Neural cell (in vitro differentiated cells): Measurements from ENCODE around the gene AMT. TPM values are rescaled to one million over a fixed set of nuclear protein-coding genes. Genes with fewer than 3 reads are reported as not detected.

Experiments used
- H2AFZ ChIP-seq: fragments of 200-600, 300-800 bp; sonication (generic), shearing (Covaris generic); 2 replicates; pipeline ENCODE4 v1.6.0; 2014; ENCODE audit warnings: low read depth, mild to moderate bottlenecking, antibody characterized with exemption, low read length, moderate library complexity
- H3F3A ChIP-seq: fragments of 200-600 bp; shearing (Covaris generic); 2 replicates; pipeline ENCODE4 v1.6.1; 2016; ENCODE audit warnings: mild to moderate bottlenecking, moderate library complexity, mixed read lengths, antibody characterized with exemption, low read length; ENCODE audit not compliant: insufficient read depth, poor library complexity, severe bottlenecking
- H3K27ac ChIP-seq: fragments of 200-600, 300-800 bp; sonication (generic), shearing (Covaris generic); 2 replicates; pipeline ENCODE4 v1.5.1; 2014; ENCODE audit warnings: mild to moderate bottlenecking, low read length, moderate library complexity
- H3K27me3 ChIP-seq: fragments of 300-800, 200-600 bp; sonication (generic), shearing (Covaris generic); 2 replicates; pipeline ENCODE4 v1.6.0; 2014; ENCODE audit warnings: mild to moderate bottlenecking, low read depth, low read length, moderate library complexity; ENCODE audit not compliant: insufficient read depth
- H3K36me3 ChIP-seq: fragments of 300-800, 200-600 bp; sonication (generic), shearing (Covaris generic); 2 replicates; pipeline ENCODE4 v1.5.1; 2014; ENCODE audit warnings: mild to moderate bottlenecking, antibody characterized with exemption, low read length, moderate library complexity; ENCODE audit not compliant: insufficient read depth
- H3K4me2 ChIP-seq: fragments of 300-800, 200-600 bp; sonication (generic), shearing (Covaris generic); 2 replicates; pipeline ENCODE4 v1.6.0; 2014; ENCODE audit warnings: mild to moderate bottlenecking, low read length
- H3K4me3 ChIP-seq: fragments of 300-800, 200-600 bp; sonication (generic), shearing (Covaris generic); 2 replicates; pipeline ENCODE4 v1.5.1; 2014; ENCODE audit warnings: mild to moderate bottlenecking, low read length, moderate library complexity
- H3K79me2 ChIP-seq: fragments of 200-600 bp; shearing (Covaris generic); replicated peaks from 2 replicates; pipeline ENCODE4 v1.6.0; 2014; ENCODE audit warnings: mild to moderate bottlenecking, low read length, moderate library complexity; ENCODE audit not compliant: insufficient read depth
- H3K9ac ChIP-seq: fragments of 300-800, 200-600 bp; sonication (generic), shearing (Covaris generic); 2 replicates; pipeline ENCODE4 v1.6.1; 2016; ENCODE audit warnings: mild to moderate bottlenecking, low read length, mixed read lengths
- H3K9me2 ChIP-seq: fragments of 200-600 bp; shearing (Covaris generic); 2 replicates; pipeline ENCODE4 v1.6.1; 2016; ENCODE audit warnings: mild to moderate bottlenecking, low read length, mixed read lengths; ENCODE audit not compliant: insufficient read depth
- H3K9me3 ChIP-seq: fragments of 200-600, 300-800 bp; sonication (generic), shearing (Covaris generic); 2 replicates; pipeline ENCODE4 v1.6.1; 2016; ENCODE audit warnings: mild to moderate bottlenecking, mixed run types, low read length, moderate library complexity, mixed read lengths
- H4K20me1 ChIP-seq: fragments of 200-600 bp; shearing (Covaris generic); 2 replicates; pipeline ENCODE4 v1.6.1; 2016; ENCODE audit warnings: mild to moderate bottlenecking, mixed run types; ENCODE audit not compliant: insufficient read depth
- EP300 ChIP-seq: fragments of 450-650 bp; conservative IDR thresholded peaks from 2 replicates; pipeline ENCODE4 v1.6.1; 2014; ENCODE audit warnings: antibody characterized with exemption, mild to moderate bottlenecking, moderate library complexity; ENCODE audit not compliant: poor library complexity, severe bottlenecking
- EZH2 ChIP-seq: fragments of 200-600, 300-800 bp; shearing (Covaris generic), sonication (generic); IDR thresholded peaks from 2 replicates; pipeline ENCODE4 v1.6.1; 2014; ENCODE audit warnings: antibody characterized with exemption, low read length, borderline replicate concordance, mild to moderate bottlenecking; ENCODE audit not compliant: insufficient read depth, poor library complexity, severe bottlenecking
- MXI1 ChIP-seq: fragments of 450-650 bp; conservative IDR thresholded peaks from 2 replicates; pipeline ENCODE4 v1.6.1; 2014; ENCODE audit warnings: antibody characterized with exemption, mild to moderate bottlenecking; ENCODE audit not compliant: poor library complexity, severe bottlenecking
- POLR2AphosphoS5 ChIP-seq: IDR thresholded peaks from 2 replicates; pipeline ENCODE4 v1.6.1; 2012
- RAD21 ChIP-seq: fragments of 450-650 bp; conservative IDR thresholded peaks from 2 replicates; pipeline ENCODE4 v1.6.1; 2014; ENCODE audit warnings: antibody characterized with exemption, mild to moderate bottlenecking, moderate library complexity
- SMC3 ChIP-seq: fragments of 450-650 bp; conservative IDR thresholded peaks from 2 replicates; pipeline ENCODE4 v1.6.1; 2014; ENCODE audit warnings: antibody characterized with exemption, mild to moderate bottlenecking, moderate library complexity; ENCODE audit not compliant: poor library complexity
- TAF1 ChIP-seq: IDR thresholded peaks from 2 replicates; pipeline ENCODE4 v1.6.1; 2012; ENCODE audit warnings: low read depth
- polyA plus RNA-seq: library from polyadenylated mRNA; depleted of rRNA; stranded (reverse); fragments of >200 nt; gene quantifications from 2 replicates; pipeline ENCODE4 v1.2.3, GENCODE V29; 2014
- TF ChIP-seq, protein P1 (sequence below): IDR thresholded peaks from 2 replicates; pipeline ENCODE4 v1.6.1; 2012; ENCODE audit warnings: borderline replicate concordance
- TF ChIP-seq, protein P2 (sequence below): fragments of 450-650 bp; IDR thresholded peaks from 2 replicates; pipeline ENCODE4 v1.5.1; 2014; ENCODE audit warnings: antibody characterized with exemption, mild to moderate bottlenecking, moderate library complexity; ENCODE audit not compliant: poor library complexity, severe bottlenecking

The AMT gene
- polyA plus RNA-seq, 1 donor from 2014 or later, result 6.1 TPM

DNA sequence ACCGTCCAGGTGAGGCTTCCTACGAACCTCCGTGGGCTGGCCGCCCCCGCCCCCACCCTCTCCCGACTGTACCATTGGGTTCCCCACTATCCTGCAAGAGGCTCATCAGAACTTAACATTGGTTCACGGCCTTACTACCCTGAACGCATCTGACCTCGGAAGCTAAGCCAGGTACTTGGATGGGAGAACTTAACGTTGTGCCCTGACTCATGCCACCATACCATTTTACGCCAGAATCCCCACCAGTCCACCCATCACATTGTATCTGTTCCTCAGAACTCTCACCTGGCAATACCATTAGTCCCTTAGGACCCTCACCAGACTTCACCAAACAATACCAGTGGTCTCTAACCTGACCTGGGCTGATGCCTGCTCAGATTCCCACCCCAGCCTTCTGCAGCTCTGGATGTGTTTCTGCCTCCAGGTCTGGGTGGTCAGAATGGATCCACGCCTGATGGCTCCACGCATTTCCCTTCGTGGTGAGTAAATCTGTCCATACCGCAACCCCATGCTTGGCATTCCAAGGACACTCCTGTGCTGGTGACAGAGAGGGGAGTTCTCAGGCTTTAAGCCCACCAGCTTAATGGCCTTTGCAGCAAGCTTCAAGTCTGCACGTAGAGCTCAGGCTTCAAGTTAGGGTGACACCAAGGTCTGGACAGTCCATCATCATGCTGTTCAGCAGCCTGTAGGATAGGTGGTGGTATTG is 9.5 kb downstream of the AMT start:
- Histone ChIP-seq H3K27me3 (no peaks in the 10 kb centered on the region), H3K4me3 (peak overlapping the region; percentile 73), H3K36me3 (no peaks in the 10 kb centered on the region), H3K9ac (peak overlapping the region; percentile 77), H3K27ac (peak overlapping the region; percentile 84), H2AFZ (peak overlapping the region; percentile 78), H3K9me2 (no peaks in the 10 kb centered on the region), H3F3A (no peaks in the 10 kb centered on the region), H3K9me3 (no peaks in the 10 kb centered on the region), H3K79me2 (peaks cover 36% of the 10 kb centered on the region), H3K4me2 (peak overlapping the region; percentile 43), H4K20me1 (peaks cover 7% of the 10 kb centered on the region)
- TF ChIP-seq, protein P1, sequence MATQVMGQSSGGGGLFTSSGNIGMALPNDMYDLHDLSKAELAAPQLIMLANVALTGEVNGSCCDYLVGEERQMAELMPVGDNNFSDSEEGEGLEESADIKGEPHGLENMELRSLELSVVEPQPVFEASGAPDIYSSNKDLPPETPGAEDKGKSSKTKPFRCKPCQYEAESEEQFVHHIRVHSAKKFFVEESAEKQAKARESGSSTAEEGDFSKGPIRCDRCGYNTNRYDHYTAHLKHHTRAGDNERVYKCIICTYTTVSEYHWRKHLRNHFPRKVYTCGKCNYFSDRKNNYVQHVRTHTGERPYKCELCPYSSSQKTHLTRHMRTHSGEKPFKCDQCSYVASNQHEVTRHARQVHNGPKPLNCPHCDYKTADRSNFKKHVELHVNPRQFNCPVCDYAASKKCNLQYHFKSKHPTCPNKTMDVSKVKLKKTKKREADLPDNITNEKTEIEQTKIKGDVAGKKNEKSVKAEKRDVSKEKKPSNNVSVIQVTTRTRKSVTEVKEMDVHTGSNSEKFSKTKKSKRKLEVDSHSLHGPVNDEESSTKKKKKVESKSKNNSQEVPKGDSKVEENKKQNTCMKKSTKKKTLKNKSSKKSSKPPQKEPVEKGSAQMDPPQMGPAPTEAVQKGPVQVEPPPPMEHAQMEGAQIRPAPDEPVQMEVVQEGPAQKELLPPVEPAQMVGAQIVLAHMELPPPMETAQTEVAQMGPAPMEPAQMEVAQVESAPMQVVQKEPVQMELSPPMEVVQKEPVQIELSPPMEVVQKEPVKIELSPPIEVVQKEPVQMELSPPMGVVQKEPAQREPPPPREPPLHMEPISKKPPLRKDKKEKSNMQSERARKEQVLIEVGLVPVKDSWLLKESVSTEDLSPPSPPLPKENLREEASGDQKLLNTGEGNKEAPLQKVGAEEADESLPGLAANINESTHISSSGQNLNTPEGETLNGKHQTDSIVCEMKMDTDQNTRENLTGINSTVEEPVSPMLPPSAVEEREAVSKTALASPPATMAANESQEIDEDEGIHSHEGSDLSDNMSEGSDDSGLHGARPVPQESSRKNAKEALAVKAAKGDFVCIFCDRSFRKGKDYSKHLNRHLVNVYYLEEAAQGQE, result no peak
- no peak for TF ChIP-seq EP300
- TF ChIP-seq POLR2AphosphoS5, result no peak
- no peak for TF ChIP-seq EZH2
- no peak for TF ChIP-seq MXI1
- TF ChIP-seq, protein P2, sequence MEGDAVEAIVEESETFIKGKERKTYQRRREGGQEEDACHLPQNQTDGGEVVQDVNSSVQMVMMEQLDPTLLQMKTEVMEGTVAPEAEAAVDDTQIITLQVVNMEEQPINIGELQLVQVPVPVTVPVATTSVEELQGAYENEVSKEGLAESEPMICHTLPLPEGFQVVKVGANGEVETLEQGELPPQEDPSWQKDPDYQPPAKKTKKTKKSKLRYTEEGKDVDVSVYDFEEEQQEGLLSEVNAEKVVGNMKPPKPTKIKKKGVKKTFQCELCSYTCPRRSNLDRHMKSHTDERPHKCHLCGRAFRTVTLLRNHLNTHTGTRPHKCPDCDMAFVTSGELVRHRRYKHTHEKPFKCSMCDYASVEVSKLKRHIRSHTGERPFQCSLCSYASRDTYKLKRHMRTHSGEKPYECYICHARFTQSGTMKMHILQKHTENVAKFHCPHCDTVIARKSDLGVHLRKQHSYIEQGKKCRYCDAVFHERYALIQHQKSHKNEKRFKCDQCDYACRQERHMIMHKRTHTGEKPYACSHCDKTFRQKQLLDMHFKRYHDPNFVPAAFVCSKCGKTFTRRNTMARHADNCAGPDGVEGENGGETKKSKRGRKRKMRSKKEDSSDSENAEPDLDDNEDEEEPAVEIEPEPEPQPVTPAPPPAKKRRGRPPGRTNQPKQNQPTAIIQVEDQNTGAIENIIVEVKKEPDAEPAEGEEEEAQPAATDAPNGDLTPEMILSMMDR, result no peak
- no peak for TF ChIP-seq RAD21
- no peak for TF ChIP-seq SMC3
- TF ChIP-seq TAF1, result no peak

DNA sequence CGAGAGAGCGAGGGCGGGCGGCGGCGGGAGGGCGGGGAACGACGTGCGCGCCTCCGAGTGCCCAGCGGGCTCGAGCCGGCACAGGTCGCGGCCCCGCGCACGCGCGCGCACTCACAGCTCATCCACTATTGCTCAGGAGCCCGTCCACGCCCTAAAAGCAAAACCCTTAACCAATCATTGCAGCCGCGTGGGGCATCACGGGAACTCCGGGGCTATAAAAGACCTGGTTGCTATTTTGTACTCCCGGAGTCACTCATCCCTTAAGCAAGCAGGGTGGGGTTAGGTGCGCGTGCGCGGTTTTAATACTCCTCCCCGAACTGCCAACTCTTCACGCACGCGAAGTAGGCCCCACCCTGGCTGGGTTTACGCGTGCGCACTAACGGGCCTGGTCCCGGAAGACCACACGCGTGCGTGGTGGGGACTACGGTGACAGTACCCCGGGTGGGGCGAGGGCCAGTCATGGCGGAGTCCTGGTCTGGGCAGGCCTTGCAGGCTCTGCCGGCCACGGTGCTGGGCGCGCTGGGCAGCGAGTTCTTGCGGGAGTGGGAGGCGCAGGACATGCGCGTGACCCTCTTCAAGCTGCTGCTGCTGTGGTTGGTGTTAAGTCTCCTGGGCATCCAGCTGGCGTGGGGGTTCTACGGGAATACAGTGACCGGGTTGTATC is 10.2 kb downstream of the AMT start, which contains the start of the genes RHOA and TCTA:
Gene RHOA (minus strand): TSS at position 9 of the 664 bp plus-strand sequence. CDS start 36,387 bp downstream, outside the sequence.
Gene TCTA (plus strand): TSS at position 456 of the 664 bp plus-strand sequence. CDS start 4 bp downstream, at position 460.
- no peaks in the 10 kb centered on the region for H3F3A ChIP-seq
- H2AFZ ChIP-seq, result peak within 1 kb of the TSS; percentile 78
- TF ChIP-seq SMC3 (no peak), EZH2 (no peak), MXI1 (peak; percentile 77), POLR2AphosphoS5 (peak; percentile 90), TAF1 (no peak), RAD21 (no peak), EP300 (peak; percentile 20)
- TF ChIP-seq, protein P1, result no peak
- TF ChIP-seq, protein P2, result no peak
- no peaks in the 10 kb centered on the region for H3K9me2 ChIP-seq
- peak within 1 kb of the TSS; percentile 75 for H3K4me2 ChIP-seq
- peaks cover 43% of the 10 kb centered on the region for H3K79me2 ChIP-seq
- no peaks in the 10 kb centered on the region for H3K36me3 ChIP-seq
- peaks cover 7% of the 10 kb centered on the region for H4K20me1 ChIP-seq
- H3K27ac ChIP-seq, result peak within 1 kb of the TSS; percentile 84
- H3K27me3 ChIP-seq, result no peaks in the 10 kb centered on the region
- H3K4me3 ChIP-seq, result peak within 1 kb of the TSS; percentile 73
- H3K9ac ChIP-seq, result peak within 1 kb of the TSS; percentile 85
- no peaks in the 10 kb centered on the region for H3K9me3 ChIP-seq
